OCI-LY7 (cell line): ENCODE data around the gene HASPIN. TPM values are rescaled to one million over a fixed set of nuclear protein-coding genes. Genes with fewer than 3 reads are reported as not detected.
"Not testable (repeated sequence)": the region's sequence is repeated elsewhere in the genome, so short reads cannot be mapped to it uniquely, and the experiment has no call there.

ENCODE experiments used
- BruUV-seq: library from RNA; stranded (reverse); fragments of 400-500 nt; replicated peaks from 2 replicates; lab custom pipeline; 2021; lab: Mats Ljungman, UMichigan
- CTCF ChIA-PET: fragments of 300-600 bp; sonication (Branson Sonifier 250); formaldehyde crosslinking; loops from one replicate; lab custom pipeline; 2022; ENCODE audit warnings: antibody characterized with exemption; ENCODE audit not compliant: unreplicated experiment; lab: Charles Lee
- POLR2A ChIA-PET: fragments of 300-600 bp; sonication (Branson Sonifier 250); formaldehyde crosslinking; loops from one replicate; lab custom pipeline; 2022; ENCODE audit warnings: antibody characterized with exemption; lab: Charles Lee
- DNase-seq: peaks from one replicate; pipeline ENCODE4 v3.0.0-alpha.2; 2015; ENCODE audit warnings: low spot score
- H2AFZ ChIP-seq: fragments of 200-600 bp; sonication (generic), shearing (Covaris generic); 2 replicates; pipeline ENCODE4 v1.6.1; 2014; ENCODE audit warnings: mild to moderate bottlenecking, antibody characterized with exemption, low read length, moderate library complexity
- H3K27ac ChIP-seq: fragments of 200-600 bp; sonication (generic); 2 replicates; pipeline ENCODE4 v1.5.1; 2014; ENCODE audit warnings: mixed run types, low read depth, mild to moderate bottlenecking, moderate library complexity, low read length, inconsistent platforms; ENCODE audit not compliant: poor library complexity, severe bottlenecking
- H3K36me3 ChIP-seq: fragments of 200-600 bp; sonication (generic); 2 replicates; pipeline ENCODE4 v1.6.1; 2014; ENCODE audit warnings: mild to moderate bottlenecking, antibody characterized with exemption, low read length, moderate library complexity, mixed read lengths; ENCODE audit not compliant: insufficient read depth
- H3K4me1 ChIP-seq: fragments of 200-600 bp; sonication (generic); 2 replicates; pipeline ENCODE4 v1.5.1; 2014; ENCODE audit warnings: mild to moderate bottlenecking, low read length; ENCODE audit not compliant: insufficient read depth, poor library complexity, severe bottlenecking
- H3K4me2 ChIP-seq: fragments of 200-600 bp; sonication (generic); 2 replicates; pipeline ENCODE4 v1.6.1; 2014; ENCODE audit warnings: mild to moderate bottlenecking, low read length
- H3K4me3 ChIP-seq: fragments of 200-600 bp; sonication (generic); 2 replicates; pipeline ENCODE4 v1.5.1; 2014; ENCODE audit warnings: mild to moderate bottlenecking, low read depth, low read length; ENCODE audit not compliant: poor library complexity, severe bottlenecking
- H3K79me2 ChIP-seq: fragments of 200-600 bp; sonication (generic); 2 replicates; pipeline ENCODE4 v1.6.1; 2016; ENCODE audit warnings: low read depth, mild to moderate bottlenecking, low read length, moderate library complexity, mixed read lengths; ENCODE audit not compliant: insufficient read depth
- H3K9me2 ChIP-seq: fragments of 200-600 bp; sonication (generic); 2 replicates; pipeline ENCODE4 v1.6.1; 2016; ENCODE audit warnings: mild to moderate bottlenecking, low read length, mixed read lengths; ENCODE audit not compliant: insufficient read depth
- H3K9me3 ChIP-seq: fragments of 200-600 bp; sonication (generic); 2 replicates; pipeline ENCODE4 v1.6.1; 2014; ENCODE audit warnings: mild to moderate bottlenecking, mixed run types, low read length, mixed read lengths
- H4K20me1 ChIP-seq: fragments of 200-600 bp; sonication (generic); 2 replicates; pipeline ENCODE4 v1.6.1; 2014; ENCODE audit warnings: mild to moderate bottlenecking, antibody characterized with exemption, low read length, moderate library complexity, mixed read lengths; ENCODE audit not compliant: insufficient read depth
- EZH2phosphoT487 ChIP-seq: fragments of 200-600 bp; sonication (generic); IDR thresholded peaks from 2 replicates; pipeline ENCODE4 v1.6.1; 2018; ENCODE audit warnings: low read depth, borderline replicate concordance, mild to moderate bottlenecking, mixed run types, antibody characterized with exemption, low read length, moderate library complexity, mixed read lengths
- intact Hi-C: fragments of 100-400 bp; cut with micrococcal nuclease; formaldehyde crosslinking; loops from one replicate; pipeline ENCODE4 v1.10.0; 2022; ENCODE audit not compliant: unreplicated experiment
- total RNA-seq, 2 experiments: library from RNA; depleted of rRNA in 1 of 2; stranded (reverse); fragments of >200 nt in 1 of 2; shearing (Covaris generic) in 1 of 2; gene quantifications; 2 replicates each; pipeline ENCODE4 v1.2.3, GENCODE V29; 2014 to 2022
- TF ChIP-seq, protein P1 (sequence below): fragments of 200-600 bp; sonication (generic); conservative IDR thresholded peaks from 2 replicates; pipeline ENCODE4 v1.5.1; 2014; ENCODE audit warnings: mild to moderate bottlenecking, antibody characterized with exemption, low read length, moderate library complexity, mixed read lengths

HASPIN gene
- total RNA-seq, 2 experiments from 2014 or later = 66.2 to 88.6 TPM

DNA sequence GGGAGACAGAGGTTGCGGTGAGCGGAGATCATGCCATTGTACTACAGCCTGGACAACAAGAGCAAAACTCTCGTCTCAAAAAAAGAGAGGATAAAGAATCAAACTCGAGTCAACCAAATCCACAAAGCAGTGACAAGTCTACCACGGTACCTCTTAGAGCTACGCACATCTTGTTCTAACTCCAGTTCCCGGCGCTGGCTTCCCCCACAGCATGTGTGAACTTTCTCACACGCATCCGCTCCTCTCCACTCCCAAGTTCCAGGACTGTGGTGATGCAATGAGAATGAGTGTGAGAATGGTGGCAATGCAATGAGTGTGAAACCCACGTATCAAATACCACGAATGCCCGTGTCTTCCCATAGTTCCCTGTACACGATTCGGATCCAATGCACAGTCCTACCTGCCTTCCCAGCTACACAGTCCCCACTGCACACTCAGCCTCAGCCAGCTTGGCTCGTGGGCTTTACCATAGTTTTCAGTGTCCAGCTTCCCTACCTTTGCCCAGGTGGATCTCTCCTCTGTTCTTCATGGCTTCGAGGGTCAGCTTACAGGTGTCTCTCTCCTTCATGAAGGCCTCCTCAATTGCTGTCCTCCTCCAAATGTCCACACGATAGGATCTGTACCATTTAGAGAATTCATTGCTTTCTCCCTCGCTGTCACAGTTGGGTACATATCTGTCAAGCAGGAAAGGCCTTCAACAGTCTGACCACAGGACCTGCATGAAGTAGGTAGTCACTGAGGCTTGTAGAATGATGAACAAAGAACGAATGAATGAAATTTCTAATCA lies 18.6 kb upstream of the HASPIN start:
- no peak overlapping the region for H3K4me2 ChIP-seq
- H3K36me3 ChIP-seq = peaks cover 22% of the 10 kb centered on the region
- no peaks in the 10 kb centered on the region for H3K9me3 ChIP-seq
- no peak for DNase-seq
- no peak overlapping the region for H3K4me3 ChIP-seq
- POLR2A ChIA-PET = no interaction called here
- BruUV-seq = no TSS peak
- H3K9me2 ChIP-seq = no peaks in the 10 kb centered on the region
- H3K79me2 ChIP-seq = no peaks in the 10 kb centered on the region
- intact Hi-C loops = no loop called here
- peaks cover 23% of the 10 kb centered on the region for H3K4me1 ChIP-seq
- no peak overlapping the region for H3K27ac ChIP-seq
- no peak overlapping the region for H2AFZ ChIP-seq
- TF ChIP-seq, protein P1, sequence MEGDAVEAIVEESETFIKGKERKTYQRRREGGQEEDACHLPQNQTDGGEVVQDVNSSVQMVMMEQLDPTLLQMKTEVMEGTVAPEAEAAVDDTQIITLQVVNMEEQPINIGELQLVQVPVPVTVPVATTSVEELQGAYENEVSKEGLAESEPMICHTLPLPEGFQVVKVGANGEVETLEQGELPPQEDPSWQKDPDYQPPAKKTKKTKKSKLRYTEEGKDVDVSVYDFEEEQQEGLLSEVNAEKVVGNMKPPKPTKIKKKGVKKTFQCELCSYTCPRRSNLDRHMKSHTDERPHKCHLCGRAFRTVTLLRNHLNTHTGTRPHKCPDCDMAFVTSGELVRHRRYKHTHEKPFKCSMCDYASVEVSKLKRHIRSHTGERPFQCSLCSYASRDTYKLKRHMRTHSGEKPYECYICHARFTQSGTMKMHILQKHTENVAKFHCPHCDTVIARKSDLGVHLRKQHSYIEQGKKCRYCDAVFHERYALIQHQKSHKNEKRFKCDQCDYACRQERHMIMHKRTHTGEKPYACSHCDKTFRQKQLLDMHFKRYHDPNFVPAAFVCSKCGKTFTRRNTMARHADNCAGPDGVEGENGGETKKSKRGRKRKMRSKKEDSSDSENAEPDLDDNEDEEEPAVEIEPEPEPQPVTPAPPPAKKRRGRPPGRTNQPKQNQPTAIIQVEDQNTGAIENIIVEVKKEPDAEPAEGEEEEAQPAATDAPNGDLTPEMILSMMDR = no peak
- no peak for TF ChIP-seq EZH2phosphoT487
- CTCF ChIA-PET = no interaction called here
- no peaks in the 10 kb centered on the region for H4K20me1 ChIP-seq

DNA sequence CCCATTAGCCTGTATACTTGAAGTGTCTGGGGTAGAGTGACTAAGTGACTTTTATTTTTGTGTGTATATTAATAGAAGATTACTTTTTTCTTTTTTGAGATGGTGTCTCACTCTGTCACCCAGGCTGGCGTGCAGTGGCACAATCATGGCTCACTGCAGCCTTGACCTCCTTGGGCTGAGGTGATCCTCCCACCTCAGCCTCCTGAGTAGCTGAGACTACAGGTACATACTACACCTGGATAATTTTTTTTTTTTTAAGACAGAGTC lies 18.1 kb upstream of the HASPIN start:
- H4K20me1 ChIP-seq, DNase-seq, H3K9me3 ChIP-seq, H3K9me2 ChIP-seq, H3K27ac ChIP-seq, H3K79me2 ChIP-seq, intact Hi-C loops, BruUV-seq, H2AFZ ChIP-seq, POLR2A ChIA-PET, H3K4me2 ChIP-seq, H3K4me3 ChIP-seq, CTCF ChIA-PET: not testable (repeated sequence)
- peaks cover 22% of the 10 kb centered on the region for H3K36me3 ChIP-seq
- peaks cover 27% of the 10 kb centered on the region for H3K4me1 ChIP-seq

DNA sequence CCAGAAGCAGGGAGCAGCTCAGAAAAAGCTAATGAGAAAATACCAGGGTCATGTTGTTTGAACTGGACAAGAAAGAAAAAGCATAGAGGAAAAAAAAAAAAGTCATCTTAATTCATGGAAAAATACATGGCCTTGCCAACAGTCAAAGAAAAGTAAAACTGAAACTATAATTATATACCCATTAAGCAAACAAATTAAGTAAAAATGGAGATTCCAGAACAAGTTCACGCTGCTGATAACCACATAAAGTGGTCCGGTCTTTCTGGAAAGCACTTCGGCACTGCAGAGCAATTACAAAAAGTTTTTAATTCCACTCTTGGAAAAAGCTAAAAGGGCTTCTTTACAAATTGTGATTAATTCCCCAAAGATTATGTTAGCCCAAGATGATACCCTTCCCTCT lies 15.3 kb upstream of the HASPIN start:
- TSS peak; percentile 54 for BruUV-seq
- Histone ChIP-seq H4K20me1 (no peaks in the 10 kb centered on the region), H3K4me3 (no peak overlapping the region), H2AFZ (no peak overlapping the region), H3K36me3 (peaks cover 15% of the 10 kb centered on the region), H3K27ac (peak overlapping the region; percentile 15), H3K9me2 (no peaks in the 10 kb centered on the region), H3K4me1 (peaks cover 52% of the 10 kb centered on the region), H3K9me3 (no peaks in the 10 kb centered on the region), H3K4me2 (peak overlapping the region; percentile 54), H3K79me2 (no peaks in the 10 kb centered on the region)
- no peak for TF ChIP-seq EZH2phosphoT487
- TF ChIP-seq, protein P1 = no peak
- no peak for DNase-seq
- intact Hi-C loops = no loop called here
- POLR2A ChIA-PET = interaction anchor here (0.7 to 1.3 kb wide), 4 partner anchors 12 to 425 kb away, joined by 3 read pairs; partner anchors contain the start of gene HASPIN
- CTCF ChIA-PET = no interaction called here
